HepG2 (cell line): ENCODE data around the gene WNT6. TPM values are rescaled to one million over a fixed set of nuclear protein-coding genes. Genes with fewer than 3 reads are reported as not detected.
A peak's percentile ranks its signal among the peaks of the same experiment; 100 is the strongest.

Experiments used
- AKAP8 ChIP-seq: sonication (generic); formaldehyde crosslinking; IDR thresholded peaks from 2 replicates; pipeline ENCODE4 v1.5.1; 2020; ENCODE audit warnings: mild to moderate bottlenecking, missing genetic modification reagents
- CBX2 ChIP-seq, 2 experiments: fragments of 200-600 bp in 1 of 2; sonication (generic); formaldehyde crosslinking in 1 of 2; IDR thresholded peaks; 2 replicates each; pipeline versions ENCODE4 v1.7.0 to v1.8.1; 2018 to 2022; ENCODE audit warnings: low read depth in 2 of 2, low read length in 1 of 2, mild to moderate bottlenecking in 1 of 2, missing genetic modification reagents in 1 of 2
- GRHL1 ChIP-seq: sonication (generic); formaldehyde crosslinking; conservative IDR thresholded peaks from 2 replicates; pipeline ENCODE4 v1.8.0; 2022; ENCODE audit warnings: missing genetic modification reagents
- PRDM4 ChIP-seq: sonication (generic); formaldehyde crosslinking; IDR thresholded peaks from 2 replicates; pipeline ENCODE4 v1.9.0; 2021; ENCODE audit warnings: missing genetic modification reagents, borderline replicate concordance
- REL ChIP-seq: sonication (generic); formaldehyde crosslinking; conservative IDR thresholded peaks from 2 replicates; pipeline ENCODE4 v1.8.0; 2022; ENCODE audit warnings: mild to moderate bottlenecking, missing genetic modification reagents, moderate library complexity
- TRIM22 ChIP-seq: fragments of 450-650 bp; IDR thresholded peaks from 2 replicates; pipeline ENCODE4 v1.6.1; 2017
- WIZ ChIP-seq: sonication (generic); formaldehyde crosslinking; IDR thresholded peaks from 2 replicates; pipeline ENCODE4 v1.5.1; 2020; ENCODE audit warnings: mild to moderate bottlenecking, missing genetic modification reagents
- ZBTB4 ChIP-seq: sonication (generic); formaldehyde crosslinking; IDR thresholded peaks from 2 replicates; pipeline ENCODE4 v1.4.0; 2020; ENCODE audit warnings: missing genetic modification reagents, mild to moderate bottlenecking, borderline replicate concordance
- ZNF18 ChIP-seq: sonication (generic); formaldehyde crosslinking; IDR thresholded peaks from 2 replicates; pipeline ENCODE4 v1.8.0; 2022; ENCODE audit warnings: mild to moderate bottlenecking, missing genetic modification reagents; ENCODE audit not compliant: insufficient replicate concordance
- ZNF180 ChIP-seq: sonication (generic); formaldehyde crosslinking; IDR thresholded peaks from 2 replicates; pipeline ENCODE4 v1.4.0; 2020; ENCODE audit warnings: low read depth, missing genetic modification reagents, borderline replicate concordance
- ZNF329 ChIP-seq: sonication (generic); formaldehyde crosslinking; IDR thresholded peaks from 2 replicates; pipeline ENCODE4 v1.9.0; 2021; ENCODE audit warnings: low read depth, mild to moderate bottlenecking, missing genetic modification reagents
- ZNF503 ChIP-seq: sonication (generic); formaldehyde crosslinking; IDR thresholded peaks from 2 replicates; pipeline ENCODE4 v1.4.0; 2020; ENCODE audit warnings: missing genetic modification reagents
- ZSCAN29 ChIP-seq: sonication (generic); formaldehyde crosslinking; conservative IDR thresholded peaks from 2 replicates; pipeline ENCODE4 v1.4.0; 2020; ENCODE audit warnings: mild to moderate bottlenecking, missing genetic modification reagents
- polyA plus RNA-seq, 8 experiments: library from polyadenylated mRNA; depleted of rRNA in 3 of 8; stranded (reverse) in 7 of 8; unstranded in 1 of 8; fragments of >200 nt; fragmentation: Illumina TruSeq in 4 of 8; extraction: Trizol in 4 of 8; gene quantifications; 2 replicates each; pipeline versions ENCODE4 v1.2.1 to v1.2.3, GENCODE V29; 2011 to 2016; ENCODE audit warnings: low read depth in 4 of 8, missing spikeins in 1 of 8, mixed read lengths in 1 of 8; ENCODE audit not compliant: insufficient read depth in 1 of 8
- total RNA-seq, 5 experiments: library from RNA; depleted of rRNA; stranded (reverse); fragments of >200 nt; fragmentation: Illumina TruSeq; extraction: Trizol; gene quantifications; 2 replicates each; pipeline ENCODE4 v1.2.3, GENCODE V29; 2016; ENCODE audit warnings: low read depth in 1 of 5

The WNT6 gene
- total and polyA plus RNA-seq, 2 of the 13 experiments (the other 11 are each of a cell fraction or from before 2014, with no cell fraction given), result 0.20 TPM; not detected in 1

- TF ChIP-seq ZNF18 (CRISPR knock-in tag) (no peak), ZNF329 (no peak), ZNF503 (CRISPR knock-in tag) (peak; percentile 41), AKAP8 (CRISPR knock-in tag) (peak; percentile 74; the same call in 1 of the 2 replicates), ZSCAN29 (no peak; the same call in 1 of the 2 replicates), GRHL1 (CRISPR knock-in tag) (no peak), PRDM4 (CRISPR knock-in tag) (no peak), ZBTB4 (CRISPR knock-in tag) (peak; percentile 97; the same call in 1 of the 2 replicates), REL (CRISPR knock-in tag) (no peak), TRIM22 (no peak), WIZ (CRISPR knock-in tag) (peak; percentile 98), ZNF180 (CRISPR knock-in tag) (peak; percentile 88; the same call in 1 of the 2 replicates), CBX2 (IDR thresholded peaks at IDR 0.05; ENCODE audit: low read depth, low read length) (no peak), CBX2 (CRISPR knock-in tag; IDR thresholded peaks at IDR 0.05; ENCODE audit: low read depth) (peak; percentile 91)
These were observed 49.4 kb downstream of the WNT6 start (continued) for GRCh38 chr2:218908721-218909619.
